ENCODE data around the gene EPHB1.
"Not testable (repeated sequence)": the region's sequence is repeated elsewhere in the genome, so short reads cannot be mapped to it uniquely, and the experiment has no call there.

Gene EPHB1

DNA sequence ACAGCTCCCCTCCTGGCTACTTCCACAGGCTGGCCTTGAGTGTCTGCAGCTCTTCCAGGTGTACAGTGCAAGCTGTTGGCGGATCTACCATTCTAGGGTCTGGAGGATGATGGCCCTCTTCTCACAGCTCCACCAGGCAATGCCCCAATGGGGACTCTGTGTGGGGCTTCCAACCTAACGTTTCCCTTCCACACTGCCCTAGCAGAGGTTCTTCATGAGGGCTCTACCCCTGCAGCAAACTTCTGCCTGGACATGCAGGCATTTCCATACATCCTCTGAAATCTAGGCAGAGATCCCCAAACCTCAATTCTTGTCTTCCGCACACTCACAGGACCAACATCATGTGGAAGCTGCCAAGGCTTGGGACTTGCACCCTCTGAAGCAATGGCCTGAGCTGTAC lies 438.4 kb downstream of the EPHB1 start:
- in situ Hi-C loops (cut with MboI; ENCODE audit: low sequenced_read_pairs), result not testable (repeated sequence)

DNA sequence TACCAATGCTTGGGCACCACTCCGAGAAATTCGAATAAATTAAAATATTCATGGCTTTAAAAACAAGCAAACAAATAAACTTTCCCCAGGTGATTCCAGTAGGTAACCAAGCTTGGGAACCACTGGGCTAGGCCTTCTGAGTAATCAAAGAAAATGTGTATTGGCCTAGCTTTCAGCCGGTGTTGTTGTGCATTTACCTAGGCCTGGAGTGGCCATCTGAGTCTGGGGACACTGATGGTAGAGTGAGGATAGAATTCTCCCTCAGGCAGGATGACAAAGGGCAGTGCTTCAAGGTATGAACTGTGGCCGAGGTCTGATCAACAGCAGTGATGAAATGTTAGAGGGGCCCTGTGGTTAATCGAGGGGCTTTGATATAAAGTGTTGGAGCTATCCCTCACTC lies 440.5 kb downstream of the EPHB1 start:
- in situ Hi-C loops (cut with MboI; ENCODE audit: low sequenced_read_pairs), result no loop called here

DNA sequence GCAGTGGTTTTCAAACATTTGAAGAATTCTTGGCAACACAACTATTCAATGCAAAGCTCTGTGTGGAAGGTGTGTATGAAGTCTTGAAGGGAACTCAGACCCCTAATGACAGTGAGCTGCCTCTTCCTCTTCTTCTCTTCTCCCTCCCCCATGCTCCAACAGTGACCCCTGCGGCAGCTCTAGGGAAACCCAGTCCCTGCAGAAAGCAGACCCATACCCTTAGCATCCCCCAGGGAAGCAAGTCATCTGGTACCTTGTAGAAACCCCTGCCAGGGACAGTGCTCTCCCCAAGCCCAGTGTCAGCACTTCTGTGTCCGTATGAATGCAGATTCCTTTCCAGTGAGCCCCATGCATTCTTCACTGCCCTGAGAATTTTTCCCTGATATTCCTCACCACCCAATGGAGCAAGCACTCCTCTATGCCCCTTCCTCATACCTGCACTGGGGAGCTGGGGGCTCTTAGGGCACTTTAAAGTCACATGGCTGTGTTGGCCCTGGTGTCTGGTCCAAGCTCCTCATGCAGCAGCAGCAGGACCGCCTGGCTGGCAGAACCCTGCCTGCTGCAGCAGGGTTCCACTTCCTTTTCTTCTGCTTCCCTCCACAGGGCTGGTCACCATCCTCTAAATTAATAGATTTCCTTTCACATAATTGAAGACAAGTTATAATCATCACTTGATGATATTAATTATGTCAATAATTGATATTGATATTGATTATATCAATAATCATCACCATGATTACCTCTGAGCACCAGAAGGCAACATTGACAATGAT lies 442.5 kb downstream of the EPHB1 start:
- in situ Hi-C loops (cut with MboI; ENCODE audit: low sequenced_read_pairs), result no loop called here

DNA sequence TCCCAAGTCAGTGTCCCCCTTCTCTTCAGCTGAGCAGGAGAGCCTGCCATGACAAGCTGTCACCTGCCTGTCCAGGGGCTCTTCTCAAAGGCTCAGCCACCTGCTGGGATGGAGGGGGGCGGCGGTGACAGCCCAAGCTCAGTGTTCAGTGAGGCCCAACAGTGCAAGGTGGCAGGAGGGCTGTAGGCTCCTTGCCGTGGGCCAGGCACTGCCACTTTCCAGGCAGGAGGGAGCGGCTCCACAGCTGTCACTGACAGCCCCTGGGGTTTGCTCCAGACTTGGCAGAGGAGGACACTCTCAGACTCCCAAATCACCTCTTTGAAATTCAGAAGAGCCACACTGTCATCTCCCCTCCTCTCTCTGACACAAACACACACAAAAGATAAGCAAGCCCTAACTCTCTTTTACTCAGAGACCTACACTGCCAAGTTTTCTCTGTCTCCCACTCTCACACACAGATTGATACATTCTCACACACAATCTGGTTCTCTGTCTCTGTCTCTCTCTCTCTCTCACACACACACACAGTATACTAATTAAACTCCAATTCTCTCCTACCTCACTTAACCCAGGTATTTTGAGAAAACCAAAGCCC lies 443.3 kb downstream of the EPHB1 start:
- in situ Hi-C loops (cut with MboI; ENCODE audit: low sequenced_read_pairs), result no loop called here

DNA sequence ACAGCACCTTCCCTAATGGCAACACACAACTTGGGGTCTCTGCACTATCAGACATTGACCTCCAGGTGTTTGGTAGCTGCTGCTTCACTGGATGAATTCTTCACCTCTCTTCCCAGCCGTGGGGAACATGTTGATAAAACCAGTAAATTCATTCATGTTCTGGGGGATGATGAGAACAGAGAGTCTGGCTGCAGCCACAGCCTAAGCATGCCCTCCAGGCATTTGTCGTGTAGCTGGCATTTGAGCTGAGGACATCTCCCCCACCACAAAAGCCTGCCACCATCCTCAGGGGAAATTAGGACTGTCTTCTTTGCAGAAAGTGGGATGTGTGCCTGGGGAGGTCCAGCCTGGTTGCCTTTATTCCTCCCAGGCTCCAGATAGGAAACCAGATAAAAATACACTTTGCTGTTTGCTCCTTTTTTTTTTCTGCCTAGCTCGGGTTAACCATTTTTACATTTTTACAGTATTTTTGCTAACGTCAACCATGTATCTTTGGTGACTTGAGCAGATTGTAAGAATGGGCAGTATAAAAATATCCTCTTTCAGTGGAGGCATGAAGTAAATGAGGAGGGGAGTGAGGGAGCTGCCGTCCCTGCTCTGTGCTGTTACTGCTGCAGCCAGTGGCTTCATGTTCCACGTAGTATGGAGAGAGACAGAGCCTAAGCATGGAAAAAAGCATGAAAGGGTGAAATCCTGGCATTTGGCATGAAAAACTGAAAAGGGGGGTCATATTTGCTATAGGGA lies 444.0 kb downstream of the EPHB1 start:
- in situ Hi-C loops (cut with MboI; ENCODE audit: low sequenced_read_pairs), result no loop called here

DNA sequence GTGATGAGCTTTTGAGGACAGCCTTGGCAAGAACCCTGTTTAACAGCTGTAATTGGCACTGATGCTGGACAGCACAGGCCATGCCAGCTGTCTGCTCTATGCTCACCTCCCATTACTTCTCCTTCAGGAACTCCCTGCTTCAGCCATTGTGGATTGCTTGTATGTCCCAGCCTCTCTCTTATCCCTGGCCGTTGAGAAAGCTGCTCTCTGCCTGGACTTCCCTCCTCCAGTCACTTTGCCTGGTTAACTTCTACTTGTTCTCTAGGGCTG lies 444.5 kb downstream of the EPHB1 start:
- in situ Hi-C loops (cut with MboI; ENCODE audit: low sequenced_read_pairs), result no loop called here

DNA sequence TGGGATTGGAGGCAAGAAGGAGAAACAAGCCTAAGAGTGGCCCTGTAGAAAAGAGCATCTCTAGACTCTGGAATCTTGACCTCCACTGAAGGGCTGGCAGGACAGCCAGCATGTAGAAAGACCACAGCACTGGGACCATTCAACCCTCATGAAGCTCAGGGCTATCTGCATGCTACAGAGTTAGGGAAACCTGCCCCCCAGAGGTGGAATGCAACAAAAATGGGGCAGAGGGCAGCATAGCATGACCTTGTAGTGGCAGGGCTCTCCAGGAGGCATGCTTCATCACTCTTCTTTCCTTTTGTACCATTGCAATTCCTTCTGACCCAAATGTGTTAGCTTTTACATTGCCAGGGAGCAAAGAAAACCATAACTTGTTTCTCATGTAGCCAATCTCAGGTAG lies 445.4 kb downstream of the EPHB1 start:
- in situ Hi-C loops (cut with MboI; ENCODE audit: low sequenced_read_pairs), result no loop called here

DNA sequence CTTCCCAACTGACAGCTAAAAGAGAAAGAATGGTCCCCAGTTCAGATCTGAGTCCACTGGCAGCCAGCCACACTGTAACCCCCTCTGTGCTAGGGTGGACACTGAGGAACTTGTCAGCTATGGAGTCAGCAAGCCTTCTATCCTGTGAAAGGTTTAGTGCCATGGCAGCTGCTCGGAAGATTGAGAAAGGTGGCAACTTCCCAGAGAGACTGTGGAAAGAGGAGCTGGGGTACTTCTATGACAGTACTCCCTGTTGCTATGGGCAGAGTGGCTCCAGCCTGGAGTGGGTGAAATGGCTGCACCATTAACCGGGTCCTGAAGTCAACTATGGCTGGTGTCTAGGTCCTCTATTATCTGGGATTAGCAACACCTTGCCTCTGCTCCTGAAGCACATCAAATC lies 447.2 kb downstream of the EPHB1 start:
- in situ Hi-C loops (cut with MboI; ENCODE audit: low sequenced_read_pairs), result no loop called here

DNA sequence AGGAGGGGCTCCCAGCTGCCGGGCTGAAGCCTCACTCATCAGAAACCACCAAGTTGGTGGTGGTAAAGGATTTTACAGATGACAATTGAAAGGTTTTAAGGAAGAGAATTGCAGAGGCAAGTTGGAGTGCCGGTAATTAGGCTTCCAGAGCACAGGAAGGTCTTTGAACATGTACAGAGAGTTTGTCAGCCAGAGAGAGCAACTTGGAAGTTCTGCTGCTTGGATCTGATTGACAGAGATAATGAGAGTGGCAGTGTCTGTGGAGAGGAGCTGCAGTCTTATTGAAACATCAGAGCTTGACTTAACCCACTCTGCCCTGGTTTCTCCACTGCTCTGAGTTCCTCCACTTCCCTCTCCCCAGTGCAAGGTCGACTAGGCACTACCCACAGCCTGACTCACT lies 448.6 kb downstream of the EPHB1 start:
- in situ Hi-C loops (cut with MboI; ENCODE audit: low sequenced_read_pairs), result no loop called here

DNA sequence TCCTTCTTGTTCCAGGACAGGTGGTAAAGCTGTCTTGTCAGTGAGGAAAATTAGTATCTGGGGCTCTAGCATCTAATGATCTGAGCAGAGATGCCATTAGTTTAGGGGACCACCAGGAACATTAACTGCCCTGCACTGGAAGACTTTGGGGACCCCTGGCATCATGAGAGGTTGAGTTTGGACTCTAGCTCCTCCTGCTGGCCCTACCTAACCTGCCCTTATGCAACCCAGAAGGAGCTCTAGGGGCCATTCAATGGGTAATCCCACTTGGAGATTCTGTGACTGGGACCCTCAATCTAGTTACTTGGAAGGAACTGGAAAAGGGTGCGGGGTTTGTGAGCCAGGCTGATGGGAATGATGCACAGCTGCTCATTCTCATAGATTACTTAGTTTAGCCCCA lies 451.0 kb downstream of the EPHB1 start:
- in situ Hi-C loops (cut with MboI; ENCODE audit: low sequenced_read_pairs), result no loop called here

DNA sequence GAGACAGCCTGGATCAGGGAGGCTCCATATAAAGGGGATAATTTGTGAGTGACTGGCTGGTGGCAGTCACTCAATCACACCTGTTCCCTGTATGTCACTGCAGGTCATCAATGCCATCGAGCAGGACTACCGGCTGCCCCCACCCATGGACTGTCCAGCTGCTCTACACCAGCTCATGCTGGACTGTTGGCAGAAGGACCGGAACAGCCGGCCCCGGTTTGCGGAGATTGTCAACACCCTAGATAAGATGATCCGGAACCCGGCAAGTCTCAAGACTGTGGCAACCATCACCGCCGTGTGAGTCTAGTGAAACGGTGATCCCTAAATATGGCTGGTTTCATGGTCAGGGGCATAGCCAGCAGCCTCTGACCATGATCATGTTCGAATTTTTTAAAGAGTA lies 453.2 kb downstream of the EPHB1 start:
- in situ Hi-C loops (cut with MboI; ENCODE audit: low sequenced_read_pairs), result no loop called here

DNA sequence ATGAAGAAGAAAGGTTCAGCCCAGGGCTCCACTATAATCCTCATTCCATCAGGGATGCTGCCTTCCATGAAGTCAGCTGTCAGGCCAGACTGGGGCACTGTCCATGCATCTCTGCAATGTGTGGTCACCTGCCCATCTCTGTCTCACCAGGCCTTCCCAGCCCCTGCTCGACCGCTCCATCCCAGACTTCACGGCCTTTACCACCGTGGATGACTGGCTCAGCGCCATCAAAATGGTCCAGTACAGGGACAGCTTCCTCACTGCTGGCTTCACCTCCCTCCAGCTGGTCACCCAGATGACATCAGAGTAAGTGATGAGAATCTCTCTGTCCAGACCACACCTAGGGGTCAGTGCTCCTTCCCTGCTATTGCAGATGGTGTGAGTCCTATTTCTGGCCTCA lies 454.1 kb downstream of the EPHB1 start:
- in situ Hi-C loops (cut with MboI; ENCODE audit: low sequenced_read_pairs), result no loop called here

DNA sequence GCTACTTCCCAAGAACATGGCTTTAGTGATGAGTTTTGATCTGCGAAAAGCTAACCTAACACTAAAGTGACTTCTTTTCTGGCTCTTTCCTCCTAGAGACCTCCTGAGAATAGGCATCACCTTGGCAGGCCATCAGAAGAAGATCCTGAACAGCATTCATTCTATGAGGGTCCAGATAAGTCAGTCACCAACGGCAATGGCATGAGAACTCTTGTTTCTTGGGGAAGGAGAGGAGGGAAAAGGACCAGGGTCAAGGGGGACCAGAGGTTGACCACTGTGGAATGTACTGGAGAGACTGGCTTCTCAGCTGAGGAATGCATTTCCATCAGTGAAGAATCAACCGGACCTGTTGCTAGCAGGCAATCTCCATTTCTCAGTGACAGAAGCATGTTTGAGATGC lies 463.9 kb downstream of the EPHB1 start:
- in situ Hi-C loops (cut with MboI; ENCODE audit: low sequenced_read_pairs), result no loop called here

DNA sequence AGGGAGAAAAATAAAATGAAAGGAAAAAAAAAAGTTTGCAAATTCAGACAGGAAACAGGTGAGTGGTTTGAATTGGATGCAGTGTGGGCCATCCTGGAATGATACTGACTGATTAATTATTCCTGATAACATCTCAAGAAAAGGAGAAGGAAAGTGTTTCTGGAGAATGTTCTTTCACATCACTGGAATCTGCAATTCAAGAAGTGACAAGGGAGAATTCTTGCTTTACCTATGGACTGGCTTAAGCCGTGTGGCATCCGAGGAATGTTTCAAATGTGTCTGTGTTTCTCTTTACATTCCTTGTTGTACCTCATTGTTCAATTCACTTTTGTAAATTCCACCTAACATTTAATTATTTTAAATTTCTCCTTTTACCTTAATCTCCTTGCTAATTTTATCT lies 465.0 kb downstream of the EPHB1 start:
- in situ Hi-C loops (cut with MboI; ENCODE audit: low sequenced_read_pairs), result no loop called here

DNA sequence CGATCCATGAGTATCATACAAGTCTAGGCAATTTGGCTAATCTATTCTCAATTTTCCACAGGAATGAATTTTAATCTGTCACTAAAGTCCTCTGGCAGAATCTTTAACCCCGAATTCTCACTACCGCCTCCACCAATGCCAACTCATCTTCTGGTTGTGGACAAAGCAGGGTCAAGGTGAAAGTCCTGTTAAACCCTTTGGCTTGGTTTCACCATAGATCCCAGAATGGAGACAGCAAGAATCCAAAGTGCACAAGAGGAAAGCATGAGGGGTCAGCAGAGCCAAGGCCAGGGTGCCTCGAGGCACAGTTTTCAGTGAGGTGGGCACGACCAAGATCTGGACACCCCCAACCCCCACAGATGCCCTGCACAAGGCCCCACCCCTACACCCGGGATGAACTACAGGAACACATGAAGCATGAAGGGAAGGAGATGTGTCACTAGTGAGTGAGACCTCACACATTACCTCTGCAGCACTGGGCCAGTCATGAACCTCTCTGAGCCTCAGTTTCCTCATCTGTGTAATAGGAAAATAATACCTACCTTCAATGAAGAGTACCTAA lies 466.2 kb downstream of the EPHB1 start:
- in situ Hi-C loops (cut with MboI; ENCODE audit: low sequenced_read_pairs), result no loop called here

DNA sequence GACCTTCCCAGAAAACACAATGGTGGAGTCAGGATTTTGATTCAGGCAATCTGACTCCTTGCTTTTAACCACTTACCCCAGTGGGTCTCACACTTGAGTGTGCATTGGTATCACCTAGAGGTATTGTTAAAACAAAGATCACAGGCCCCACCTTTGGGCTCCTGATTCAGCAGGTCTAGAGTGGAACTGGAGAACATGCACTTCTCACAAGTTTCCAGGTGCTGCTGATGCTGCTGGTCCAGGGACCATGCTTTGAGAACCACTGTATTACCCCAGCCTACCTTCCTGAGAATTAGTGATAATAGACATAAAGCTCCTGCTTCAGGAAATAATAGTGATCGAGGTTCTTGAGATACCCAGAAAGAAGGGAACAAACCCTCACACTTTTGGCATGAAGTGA lies 466.9 kb downstream of the EPHB1 start:
- in situ Hi-C loops (cut with MboI; ENCODE audit: low sequenced_read_pairs), result no loop called here

DNA sequence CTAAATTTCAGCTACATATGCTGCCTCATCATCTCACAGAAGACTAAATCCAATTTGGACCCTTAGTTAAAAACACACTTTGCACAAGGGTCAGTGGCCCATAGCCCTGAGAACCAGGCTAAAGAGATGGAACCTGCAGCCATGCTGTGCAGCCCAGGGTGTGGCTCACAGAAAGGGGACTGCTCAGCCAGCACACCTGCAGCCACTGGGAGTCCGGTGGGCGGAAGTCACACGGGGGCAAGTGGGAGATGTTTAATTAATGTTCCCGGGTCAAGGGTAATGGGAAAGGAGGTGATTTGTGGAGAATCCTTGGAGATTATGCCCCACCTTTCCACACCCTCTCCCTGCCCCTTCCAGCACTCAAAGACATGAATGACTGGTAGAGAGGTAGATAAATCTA lies 467.4 kb downstream of the EPHB1 start:
- in situ Hi-C loops (cut with MboI; ENCODE audit: low sequenced_read_pairs), result no loop called here

DNA sequence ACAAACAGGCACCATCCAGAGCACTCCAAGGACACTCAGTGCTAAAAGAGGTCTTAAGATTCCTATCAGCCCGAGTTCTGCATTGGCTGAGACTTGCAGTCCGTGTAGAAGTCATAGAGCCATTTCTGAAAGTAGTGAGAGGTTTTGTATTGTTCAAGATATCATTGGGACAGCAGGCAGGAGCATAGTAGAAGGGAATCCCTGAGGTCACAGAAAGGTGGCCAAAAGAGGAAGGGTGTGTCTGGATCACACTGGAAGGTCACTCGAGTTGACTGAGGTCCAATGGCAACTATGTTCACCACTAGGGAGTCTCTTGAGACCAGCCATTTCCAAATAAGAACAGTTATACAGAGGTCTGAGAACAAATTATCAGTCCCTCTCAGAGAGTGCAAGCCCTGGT lies 468.3 kb downstream of the EPHB1 start:
- in situ Hi-C loops (cut with MboI; ENCODE audit: low sequenced_read_pairs), result no loop called here

DNA sequence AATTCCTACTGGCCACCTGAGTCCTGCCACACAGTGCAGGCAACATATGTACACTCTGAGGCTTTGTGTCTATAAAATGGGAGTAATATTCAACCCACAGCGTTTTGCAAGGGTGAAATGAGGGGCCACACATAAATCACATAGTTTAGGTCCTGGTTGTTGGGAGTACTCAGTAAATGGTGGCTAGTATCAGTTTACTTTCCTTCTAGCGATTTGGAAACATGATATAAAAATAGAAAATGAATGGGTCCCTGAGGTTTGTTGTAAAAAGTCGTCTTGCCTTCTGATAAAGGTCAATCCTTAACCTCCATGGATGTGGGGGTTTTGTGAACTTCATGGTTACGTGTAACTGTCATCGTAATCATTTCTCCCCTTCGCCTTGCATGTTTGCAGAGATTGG lies 472.4 kb downstream of the EPHB1 start:
- in situ Hi-C loops (cut with MboI; ENCODE audit: low sequenced_read_pairs), result no loop called here

DNA sequence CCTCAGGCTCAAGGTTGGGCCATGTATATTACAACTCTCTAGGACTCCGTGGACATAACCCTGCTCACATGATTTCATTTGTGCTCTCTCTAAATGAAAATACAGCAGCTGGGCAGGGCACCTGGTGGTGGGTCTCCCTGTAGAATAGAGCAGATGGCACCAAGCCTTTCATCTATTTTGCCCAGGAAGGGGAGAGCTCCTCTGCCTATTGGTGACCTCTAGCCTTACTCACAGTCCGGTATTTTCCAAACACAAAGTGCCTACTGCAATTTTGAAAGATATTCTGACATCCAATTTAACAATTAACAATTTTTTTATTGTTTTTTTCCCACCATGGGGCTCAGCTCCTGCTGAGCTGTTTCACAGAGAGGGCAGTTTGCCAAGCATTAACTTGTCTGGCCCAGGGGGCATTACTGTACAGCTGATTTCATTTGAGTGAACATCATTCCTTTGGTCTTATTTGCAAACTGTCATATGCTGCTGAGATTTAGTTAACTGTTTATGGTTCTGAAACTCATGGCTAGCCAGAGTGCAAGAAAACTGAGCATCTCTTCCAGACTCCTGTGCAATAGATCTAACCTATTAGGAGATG lies 474.0 kb downstream of the EPHB1 start:
- in situ Hi-C loops (cut with MboI; ENCODE audit: low sequenced_read_pairs), result no loop called here

DNA sequence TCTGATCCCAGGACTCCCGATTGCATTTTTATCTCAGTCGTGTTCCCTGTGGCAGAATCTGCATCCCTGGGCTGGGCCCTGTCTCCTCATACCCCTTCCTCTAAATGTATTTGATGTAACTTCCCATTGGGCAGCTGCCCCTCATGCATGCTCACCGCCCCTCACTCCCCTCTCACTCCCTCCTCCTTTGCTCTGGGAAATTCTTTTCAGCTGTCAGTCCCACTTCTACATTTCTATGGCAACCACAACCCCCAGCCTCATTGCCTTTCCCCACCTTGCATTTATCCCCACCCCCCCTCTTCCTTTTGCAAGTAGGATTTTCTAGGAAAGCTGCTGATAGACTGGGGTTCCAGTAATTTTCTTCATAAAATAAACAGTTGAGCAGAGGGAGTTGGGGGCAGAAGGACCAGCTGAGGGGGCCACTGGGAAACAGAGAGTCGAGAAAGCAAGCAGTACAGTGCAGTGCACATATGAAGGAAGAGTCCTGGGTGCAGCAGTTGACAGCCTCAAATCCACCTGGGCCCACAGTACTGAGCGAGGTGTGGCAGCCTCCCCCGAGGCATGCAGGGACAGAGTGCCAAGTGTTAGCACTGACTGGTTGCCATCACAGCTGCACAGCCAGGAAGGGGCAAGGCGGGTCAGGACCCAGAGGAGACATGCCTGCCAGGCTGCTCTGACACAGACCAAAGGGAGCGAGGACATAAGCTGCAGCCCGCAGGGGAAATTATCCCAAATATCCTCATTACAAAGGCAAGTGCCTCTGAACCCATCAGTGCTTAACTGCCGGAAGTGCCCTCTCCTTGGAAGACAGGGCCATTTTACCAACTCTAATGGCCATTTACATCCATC lies 476.3 kb downstream of the EPHB1 start:
- in situ Hi-C loops (cut with MboI; ENCODE audit: low sequenced_read_pairs), result no loop called here

Data from hTERT RPE-1 (cell line).